Gastrocnemius medialis (tissue), 4 donors: Measurements from ENCODE around the gene GCSAM. TPM values are rescaled to one million over a fixed set of nuclear protein-coding genes. Genes with fewer than 3 reads are reported as not detected.

Experiments used
- ATAC-seq, 2 donors: fragments of 150-250 bp; one replicate each; pipeline ENCODE4 v1.9.1; 2016
- DNase-seq, 2 donors: peaks; one replicate each; pipeline ENCODE4 v3.0.0-alpha.2; 2019
- H3K27ac ChIP-seq, 4 donors: fragments of 200-600 bp; sonication (generic); 1 replicate in 1 of 4; 2 replicates in 3 of 4; pipeline ENCODE4 v1.5.1; 2016 to 2018; ENCODE audit warnings: mild to moderate bottlenecking in 2 of 4, moderate library complexity in 1 of 4
- H3K27me3 ChIP-seq, 3 donors: fragments of 200-600 bp; sonication (generic) in 2 of 3; 1 replicate in 1 of 3; 2 replicates in 2 of 3; pipeline versions ENCODE4 v1.5.1 to v1.6.0; 2016 to 2019; ENCODE audit warnings: mild to moderate bottlenecking in 1 of 3, moderate library complexity in 1 of 3
- H3K36me3 ChIP-seq, 2 donors: fragments of 200-600 bp; sonication (generic) in 1 of 2; one replicate each; pipeline ENCODE4 v1.5.1; 2017 to 2018
- H3K4me1 ChIP-seq, 2 donors: fragments of 200-600 bp; sonication (generic) in 1 of 2; one replicate each; pipeline ENCODE4 v1.5.1; 2016 to 2017; ENCODE audit warnings: mild to moderate bottlenecking in 2 of 2
- H3K4me3 ChIP-seq, 4 donors: fragments of 200-600 bp; sonication (generic) in 3 of 4; 1 replicate in 1 of 4; 2 replicates in 3 of 4; pipeline ENCODE4 v1.5.1; 2016 to 2019; ENCODE audit warnings: mild to moderate bottlenecking in 2 of 4
- H3K9me3 ChIP-seq, 3 donors: fragments of 200-600 bp; sonication (generic) in 2 of 3; 1 replicate in 1 of 3; 2 replicates in 2 of 3; pipeline ENCODE4 v1.5.1; 2016 to 2019
- CTCF ChIP-seq, 5 experiments: fragments of 450-650 bp in 3 of 5; fragments of 200-600 bp in 2 of 5; sonication (generic) in 2 of 5; IDR thresholded peaks in 4 of 5; conservative IDR thresholded peaks in 1 of 5; 1 replicate in 4 of 5; 2 replicates in 1 of 5; pipeline ENCODE4 v1.5.1; 2016 to 2019; ENCODE audit warnings: antibody characterized with exemption in 5 of 5, mild to moderate bottlenecking in 3 of 5, moderate library complexity in 3 of 5
- POLR2A ChIP-seq, 2 donors: fragments of 450-650 bp; IDR thresholded peaks; one replicate each; pipeline ENCODE4 v1.6.1; 2017; ENCODE audit warnings: antibody characterized with exemption in 2 of 2, mild to moderate bottlenecking in 2 of 2, moderate library complexity in 2 of 2
- in situ Hi-C, 4 donors: fragments of 200-750 bp; cut with MboI; loops; one replicate each; pipeline versions ENCODE4 v1.15.0 to v1.8.0; 2017; ENCODE audit warnings: low sequenced_read_pairs in 4 of 4
- intact Hi-C: fragments of 100-400 bp; cut with DNase I; formaldehyde crosslinking; loops from one replicate; pipeline ENCODE4 v1.15.1; 2023; ENCODE audit warnings: low total_unique reads
- total RNA-seq, 4 donors: library from RNA; depleted of rRNA; stranded (reverse); fragments of >200 nt; gene quantifications; one replicate each; pipeline versions ENCODE4 v1.1.0 to v1.2.3, GENCODE V29; 2016

GCSAM gene
- total RNA-seq, 4 donors from 2014 or later = not detected

- Histone ChIP-seq H3K4me1 (no peaks in the 10 kb centered on the region), H3K9me3 (no peaks in the 10 kb centered on the region), H3K4me3 (no peak overlapping the region), H3K27me3 (no peaks in the 10 kb centered on the region), H3K27ac (no peak overlapping the region), H3K36me3 (no peaks in the 10 kb centered on the region)
- in situ Hi-C loops (loop anchor here in 1 of 4 donors (25.0 kb wide), 1 partner anchor 380 kb away; no protein-coding TSS in a partner anchor), intact Hi-C loops (no loop called here)
- ATAC-seq = no peak
- no peak for DNase-seq
- TF ChIP-seq POLR2A (IDR thresholded peaks at IDR 0.05) (no peak), CTCF (IDR thresholded peaks at IDR 0.05 in 4 of 5, conservative IDR thresholded peaks at IDR 0.05 in 1 of 5) (no peak)
Measured at GRCh38 chr3:112132088-112132487, 960 bp downstream of the GCSAM start.

- no peaks in the 10 kb centered on the region for H3K9me3 ChIP-seq
- H3K4me1 ChIP-seq = no peaks in the 10 kb centered on the region
- TF ChIP-seq CTCF (IDR thresholded peaks at IDR 0.05 in 4 of 5, conservative IDR thresholded peaks at IDR 0.05 in 1 of 5) (no peak), POLR2A (IDR thresholded peaks at IDR 0.05) (no peak)
- H3K27me3 ChIP-seq = no peaks in the 10 kb centered on the region
- intact Hi-C loops (no loop called here), in situ Hi-C loops (loop anchor here in 1 of 4 donors (25.0 kb wide), 1 partner anchor 381 kb away; no protein-coding TSS in a partner anchor)
- no peak overlapping the region for H3K27ac ChIP-seq
- H3K4me3 ChIP-seq = no peak overlapping the region
- H3K36me3 ChIP-seq = no peaks in the 10 kb centered on the region
- DNase-seq (no peak), ATAC-seq (no peak)
Measured at GRCh38 chr3:112131111-112131510, 1.9 kb downstream of the GCSAM start.

- intact Hi-C loops = no loop called here
- Histone ChIP-seq H3K27ac (no peak overlapping the region), H3K4me1 (no peaks in the 10 kb centered on the region), H3K9me3 (no peaks in the 10 kb centered on the region), H3K4me3 (no peak overlapping the region), H3K36me3 (no peaks in the 10 kb centered on the region), H3K27me3 (no peaks in the 10 kb centered on the region)
- in situ Hi-C loops = loop anchor here in 1 of 4 donors (25.0 kb wide), 1 partner anchor 382 kb away; no protein-coding TSS in a partner anchor
- ATAC-seq (no peak), DNase-seq (no peak)
- TF ChIP-seq CTCF (IDR thresholded peaks at IDR 0.05 in 4 of 5, conservative IDR thresholded peaks at IDR 0.05 in 1 of 5) = no peak
- no peak for TF ChIP-seq POLR2A (IDR thresholded peaks at IDR 0.05)
Measured at GRCh38 chr3:112130638-112130993, 2.4 kb downstream of the GCSAM start.

- no peaks in the 10 kb centered on the region for H3K4me1 ChIP-seq
- ATAC-seq = no peak
- H3K27ac ChIP-seq = no peak overlapping the region
- H3K27me3 ChIP-seq = no peaks in the 10 kb centered on the region
- in situ Hi-C loops (loop anchor here in 1 of 4 donors (25.0 kb wide), 1 partner anchor 382 kb away; no protein-coding TSS in a partner anchor), intact Hi-C loops (no loop called here)
- DNase-seq = no peak
- no peaks in the 10 kb centered on the region for H3K9me3 ChIP-seq
- no peaks in the 10 kb centered on the region for H3K36me3 ChIP-seq
- TF ChIP-seq CTCF (IDR thresholded peaks at IDR 0.05 in 4 of 5, conservative IDR thresholded peaks at IDR 0.05 in 1 of 5) (no peak), POLR2A (IDR thresholded peaks at IDR 0.05) (no peak)
- H3K4me3 ChIP-seq = no peak overlapping the region
Measured at GRCh38 chr3:112129925-112130637, 3.0 kb downstream of the GCSAM start.
